H1 (cell line): Measurements from ENCODE around the gene FAM53B. TPM values are rescaled to one million over a fixed set of nuclear protein-coding genes. Genes with fewer than 3 reads are reported as not detected.

Source experiments
- BCL11A ChIP-seq, 2 experiments: IDR thresholded peaks; one replicate each; pipeline ENCODE4 v1.6.1; 2011; ENCODE audit warnings: low read depth in 2 of 2, low read length in 2 of 2, mild to moderate bottlenecking in 2 of 2
- BRCA1 ChIP-seq: IDR thresholded peaks from 2 replicates; pipeline ENCODE4 v1.6.1; 2012; ENCODE audit warnings: low read depth, low read length, improper control_type of control experiment
- POLR2AphosphoS5 ChIP-seq: IDR thresholded peaks from 2 replicates; pipeline ENCODE4 v1.6.1; 2011; ENCODE audit warnings: low read depth, low read length
- SUZ12 ChIP-seq: fragments of 200-600 bp; sonication (generic); IDR thresholded peaks from 2 replicates; pipeline ENCODE4 v1.6.1; 2012; ENCODE audit warnings: mild to moderate bottlenecking, inconsistent platforms, low read length, moderate library complexity, mixed read lengths
- TBP ChIP-seq: IDR thresholded peaks from 2 replicates; pipeline ENCODE4 v1.6.1; 2011; ENCODE audit warnings: low read depth, low read length, improper control_type of control experiment
- polyA plus RNA-seq, 7 experiments: library from polyadenylated mRNA; depleted of rRNA in 3 of 7; stranded (reverse) in 5 of 7; unstranded in 2 of 7; fragments of >200 nt in 5 of 7; fragments of 200-250 nt in 2 of 7; gene quantifications; 1 replicate in 5 of 7; 2 replicates in 1 of 7; 4 replicates in 1 of 7; pipeline versions ENCODE4 v1.2.1 to v1.2.3, GENCODE V29; 2011 to 2013; ENCODE audit warnings: missing spikeins in 2 of 7, mixed read lengths in 2 of 7
- total RNA-seq: library from RNA; stranded (reverse); fragmentation: NEBNext Ultra II Directional; extraction: Animal tissue kit (Norgen Biotek cat#: 25700); gene quantifications from 2 replicates; pipeline ENCODE4 v1.2.1, GENCODE V29; 2021

Gene FAM53B
- total and polyA plus RNA-seq, 2 of the 8 experiments (the other 6 are each of a cell fraction or from before 2014, with no cell fraction given) = 5.3 to 14.4 TPM

DNA sequence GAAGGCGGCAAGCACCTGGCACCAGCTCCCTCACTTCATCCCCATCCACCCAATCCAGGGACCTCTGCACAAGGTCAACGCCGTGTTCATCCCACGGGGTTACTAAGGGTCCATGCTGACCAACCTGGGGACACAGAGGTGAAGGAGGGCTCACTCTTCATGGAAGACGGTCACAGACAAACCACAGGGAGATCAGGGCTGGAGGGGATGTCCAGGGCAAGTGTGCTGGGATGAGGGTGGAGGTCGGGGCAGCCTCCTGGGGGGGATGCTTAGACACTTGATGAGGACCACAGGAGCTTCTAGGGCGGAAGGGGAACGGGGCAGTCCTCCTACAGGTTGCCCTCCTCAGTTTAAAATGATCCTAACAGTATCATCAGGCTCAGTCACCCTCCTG is 46.7 kb downstream of the FAM53B start (continued):
- TF ChIP-seq BRCA1 = no peak
- TF ChIP-seq SUZ12 = no peak
- no peak for TF ChIP-seq BCL11A (IDR thresholded peaks at IDR 0.05; ENCODE audit: low read depth in 2 of 2, low read length in 2 of 2)
- TF ChIP-seq TBP = no peak
- no peak for TF ChIP-seq POLR2AphosphoS5
